ENCODE measurements around the gene ABCC6. TPM values are rescaled to one million over a fixed set of nuclear protein-coding genes. Genes with fewer than 3 reads are reported as not detected.

Gene ABCC6
- total and polyA plus RNA-seq, 2 experiments from 2014 or later, result 7.1 to 10.0 TPM

DNA sequence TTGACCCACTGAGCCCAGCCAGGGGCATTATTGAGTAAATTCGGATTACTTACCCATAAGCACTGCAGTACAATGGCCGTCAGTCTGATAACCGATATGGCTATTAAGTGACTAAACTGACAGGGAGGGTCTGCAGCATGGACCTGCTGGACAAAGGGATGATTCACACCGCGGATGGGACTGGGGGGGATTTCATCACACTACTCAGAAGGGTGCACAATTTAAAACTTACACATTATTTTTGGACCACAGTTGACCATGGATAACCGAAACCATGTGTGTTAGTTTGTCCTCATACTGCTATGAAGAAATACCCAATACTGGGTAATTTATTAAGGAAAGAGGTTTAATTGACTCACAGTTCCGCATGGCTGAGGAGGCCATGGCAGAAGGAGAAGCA lies 106.5 kb downstream of the ABCC6 start:
- Histone ChIP-seq H3K27ac (no peak overlapping the region), H3K9me3 (ENCODE audit: low read depth) (no peaks in the 10 kb centered on the region), H3K4me3 (no peak overlapping the region), H3K4me1 (ENCODE audit: low read depth) (no peaks in the 10 kb centered on the region), H3K27me3 (no peaks in the 10 kb centered on the region), H3K36me3 (peaks cover 17% of the 10 kb centered on the region)
- TF ChIP-seq, protein P1, sequence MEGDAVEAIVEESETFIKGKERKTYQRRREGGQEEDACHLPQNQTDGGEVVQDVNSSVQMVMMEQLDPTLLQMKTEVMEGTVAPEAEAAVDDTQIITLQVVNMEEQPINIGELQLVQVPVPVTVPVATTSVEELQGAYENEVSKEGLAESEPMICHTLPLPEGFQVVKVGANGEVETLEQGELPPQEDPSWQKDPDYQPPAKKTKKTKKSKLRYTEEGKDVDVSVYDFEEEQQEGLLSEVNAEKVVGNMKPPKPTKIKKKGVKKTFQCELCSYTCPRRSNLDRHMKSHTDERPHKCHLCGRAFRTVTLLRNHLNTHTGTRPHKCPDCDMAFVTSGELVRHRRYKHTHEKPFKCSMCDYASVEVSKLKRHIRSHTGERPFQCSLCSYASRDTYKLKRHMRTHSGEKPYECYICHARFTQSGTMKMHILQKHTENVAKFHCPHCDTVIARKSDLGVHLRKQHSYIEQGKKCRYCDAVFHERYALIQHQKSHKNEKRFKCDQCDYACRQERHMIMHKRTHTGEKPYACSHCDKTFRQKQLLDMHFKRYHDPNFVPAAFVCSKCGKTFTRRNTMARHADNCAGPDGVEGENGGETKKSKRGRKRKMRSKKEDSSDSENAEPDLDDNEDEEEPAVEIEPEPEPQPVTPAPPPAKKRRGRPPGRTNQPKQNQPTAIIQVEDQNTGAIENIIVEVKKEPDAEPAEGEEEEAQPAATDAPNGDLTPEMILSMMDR (IDR thresholded peaks at IDR 0.05; ENCODE audit: low read depth, low read length), result no peak
- DNase-seq (ENCODE audit: low read depth in 1 of 2, low spot score in 1 of 2), result no peak

DNA sequence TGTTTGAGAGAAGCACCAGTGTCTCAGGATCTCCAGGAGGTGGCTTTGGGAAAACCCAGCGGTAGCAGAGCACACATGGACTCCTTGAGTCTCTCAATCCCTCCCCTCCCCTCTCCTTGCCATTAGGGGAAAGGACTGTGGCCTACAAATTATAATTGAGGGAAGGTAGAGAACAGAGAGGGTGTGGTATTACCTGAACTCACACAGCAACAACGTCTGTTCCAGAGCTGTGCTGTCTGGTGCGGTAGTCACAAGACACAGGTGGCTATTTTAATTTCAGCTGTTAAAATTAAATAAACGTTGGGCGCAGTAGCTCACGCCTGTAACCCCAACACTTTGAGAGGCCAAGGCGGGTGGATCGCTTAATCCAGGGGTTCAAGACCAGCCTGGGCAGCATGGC lies 110.2 kb downstream of the ABCC6 start:
- H3K36me3 ChIP-seq, result peaks cover 20% of the 10 kb centered on the region
- no peak overlapping the region for H3K27ac ChIP-seq
- no peaks in the 10 kb centered on the region for H3K9me3 ChIP-seq (ENCODE audit: low read depth)
- TF ChIP-seq, protein P1 (IDR thresholded peaks at IDR 0.05; ENCODE audit: low read depth, low read length), result no peak
- no peak for DNase-seq (ENCODE audit: low read depth in 1 of 2, low spot score in 1 of 2)
- no peaks in the 10 kb centered on the region for H3K27me3 ChIP-seq
- H3K4me3 ChIP-seq, result no peak overlapping the region
- no peaks in the 10 kb centered on the region for H3K4me1 ChIP-seq (ENCODE audit: low read depth)

DNA sequence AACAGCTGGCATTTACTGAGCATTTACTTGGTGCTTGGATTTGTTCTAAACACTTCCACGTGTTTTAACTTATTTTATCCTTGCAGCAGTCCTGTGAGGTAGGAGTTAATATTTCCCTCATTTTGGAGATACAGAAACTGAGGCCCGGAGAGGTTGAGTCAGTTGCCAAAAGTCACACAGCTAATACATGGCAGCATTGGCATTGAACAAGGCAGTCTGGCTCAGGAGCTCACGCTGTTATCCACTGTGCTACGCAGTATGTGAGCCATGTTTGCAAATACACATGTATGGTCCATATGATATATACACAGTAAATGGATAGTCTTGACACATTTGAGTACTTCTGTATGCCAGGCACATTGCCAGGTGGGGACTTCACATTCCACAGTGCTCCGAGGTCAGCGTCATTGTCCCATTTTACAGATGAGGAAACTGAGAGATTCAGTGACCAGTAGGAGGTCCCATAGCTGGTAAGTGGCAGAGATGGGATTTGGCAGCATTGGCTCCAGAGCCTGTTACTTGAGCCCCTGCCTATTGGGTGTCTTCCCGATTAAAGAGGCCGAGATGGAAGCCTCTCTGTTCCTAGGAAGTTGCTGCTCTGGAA lies 110.7 kb downstream of the ABCC6 start:
- Histone ChIP-seq H3K27ac (no peak overlapping the region), H3K4me3 (no peak overlapping the region), H3K36me3 (peaks cover 20% of the 10 kb centered on the region), H3K9me3 (ENCODE audit: low read depth) (no peaks in the 10 kb centered on the region), H3K27me3 (no peaks in the 10 kb centered on the region), H3K4me1 (ENCODE audit: low read depth) (no peaks in the 10 kb centered on the region)
- TF ChIP-seq, protein P1 (IDR thresholded peaks at IDR 0.05; ENCODE audit: low read depth, low read length), result no peak
- DNase-seq (ENCODE audit: low read depth in 1 of 2, low spot score in 1 of 2), result no peak

DNA sequence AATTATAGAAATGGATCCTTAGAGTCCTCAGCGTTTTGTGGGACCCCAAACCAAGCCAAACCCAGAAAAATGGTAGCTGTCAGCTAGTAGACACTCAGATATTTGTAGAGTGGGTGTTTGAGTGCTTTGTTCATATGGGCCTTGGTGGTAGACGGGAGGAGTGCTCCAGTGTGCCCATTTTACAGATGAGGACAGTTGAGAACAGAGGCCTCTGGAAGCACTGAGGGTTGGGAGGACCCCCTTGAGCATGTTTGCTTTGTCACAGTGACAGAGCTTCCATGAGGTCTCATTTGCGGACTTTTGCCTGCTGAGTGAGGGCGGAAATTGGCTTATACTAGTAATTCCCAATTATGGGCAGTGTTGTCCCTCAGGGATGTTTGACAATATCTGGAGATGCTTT lies 111.7 kb downstream of the ABCC6 start:
- TF ChIP-seq, protein P1 (IDR thresholded peaks at IDR 0.05; ENCODE audit: low read depth, low read length), result no peak
- Histone ChIP-seq H3K27me3 (no peaks in the 10 kb centered on the region), H3K9me3 (ENCODE audit: low read depth) (no peaks in the 10 kb centered on the region), H3K27ac (no peak overlapping the region), H3K4me1 (ENCODE audit: low read depth) (no peaks in the 10 kb centered on the region), H3K36me3 (peaks cover 24% of the 10 kb centered on the region), H3K4me3 (no peak overlapping the region)
- DNase-seq (ENCODE audit: low read depth in 1 of 2, low spot score in 1 of 2), result no peak

DNA sequence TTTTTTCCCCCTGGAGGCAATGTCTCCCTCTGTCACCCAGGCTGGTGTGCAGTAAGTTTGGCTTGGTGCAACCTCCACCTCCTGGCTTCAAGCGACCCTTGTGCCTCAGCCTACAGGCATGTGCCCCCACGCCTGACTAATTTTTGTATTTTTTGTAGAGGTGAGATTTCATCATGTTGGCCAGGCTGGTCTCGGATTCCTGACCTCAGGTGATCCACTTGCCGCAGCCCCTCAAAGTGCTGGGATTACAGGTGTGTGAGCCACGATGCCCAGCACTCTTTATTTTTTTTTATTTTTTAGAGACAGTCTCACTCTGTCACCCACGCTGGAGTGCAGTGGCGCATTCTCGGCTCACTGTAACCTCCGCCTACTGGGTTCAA lies 113.2 kb downstream of the ABCC6 start:
- no peaks in the 10 kb centered on the region for H3K9me3 ChIP-seq (ENCODE audit: low read depth)
- H3K36me3 ChIP-seq, result peaks cover 21% of the 10 kb centered on the region
- H3K27ac ChIP-seq, result no peak overlapping the region
- DNase-seq (ENCODE audit: low read depth in 1 of 2, low spot score in 1 of 2), result no peak
- no peaks in the 10 kb centered on the region for H3K4me1 ChIP-seq (ENCODE audit: low read depth)
- no peaks in the 10 kb centered on the region for H3K27me3 ChIP-seq
- TF ChIP-seq, protein P1 (IDR thresholded peaks at IDR 0.05; ENCODE audit: low read depth, low read length), result no peak
- H3K4me3 ChIP-seq, result no peak overlapping the region

All from cardiac muscle cell (in vitro differentiated cells and primary cell).